ENCODE measurements around the gene CCNB2. TPM values are rescaled to one million over a fixed set of nuclear protein-coding genes. Genes with fewer than 3 reads are reported as not detected.

The CCNB2 gene
- total and polyA plus RNA-seq, 4 donors: 1.5 to 5.1 (median 2.2) TPM

DNA sequence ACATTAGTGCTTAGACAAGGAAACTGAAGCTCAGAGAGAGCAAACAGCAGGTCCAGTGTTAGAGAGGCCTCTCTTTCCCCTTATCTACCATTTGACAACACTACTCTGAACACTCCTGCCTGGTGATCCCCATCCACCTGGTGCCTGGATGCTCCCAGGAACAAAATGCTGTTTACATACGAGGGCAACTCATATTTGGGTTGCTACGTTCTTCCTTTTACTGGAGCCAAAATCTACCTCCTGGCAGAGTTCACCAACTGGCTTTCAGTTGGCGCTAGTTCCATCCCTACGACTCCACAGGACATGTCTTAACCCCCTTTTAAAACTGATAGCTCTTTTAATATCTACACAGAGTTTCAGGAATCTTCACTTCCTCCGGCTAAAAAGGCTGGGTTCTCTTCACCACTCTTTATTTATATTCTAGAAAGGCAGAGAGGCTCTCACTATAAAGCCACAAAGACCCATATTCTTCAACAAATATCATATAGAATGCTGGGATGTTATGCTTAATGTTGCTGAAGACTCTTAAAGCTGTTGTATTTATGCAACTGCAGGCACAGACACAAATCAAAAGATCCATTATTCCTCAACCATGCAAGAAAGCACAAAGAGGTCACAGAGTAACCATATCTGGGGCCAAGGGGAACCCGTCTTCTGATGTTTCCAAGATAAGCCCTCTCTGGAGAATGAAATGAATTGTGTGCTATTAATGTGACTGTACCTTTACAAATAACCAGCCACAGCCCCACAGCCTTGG, 47.9 kb downstream of the CCNB2 start:
- no peaks in the 10 kb centered on the region for H3K27me3 ChIP-seq (ENCODE audit: control insufficient read depth in 3 of 3, insufficient read depth in 3 of 3, low read length in 2 of 3)
- H3K9ac ChIP-seq (ENCODE audit: insufficient read depth in 1 of 2, low read length in 2 of 2): no peak overlapping the region
- DNase-seq (no peak), ATAC-seq (ENCODE audit: insufficient read depth, low FRiP score) (no peak)
- no peak overlapping the region for H3K27ac ChIP-seq (ENCODE audit: low read depth in 1 of 2, low read length in 1 of 2)
- 95 to 97% methylated on average over 6 of the region's 6 CpGs for WGBS, 2 donors
- H3K9me3 ChIP-seq (ENCODE audit: control insufficient read depth in 4 of 4, insufficient read depth in 3 of 4, low read length in 3 of 4): no peaks in the 10 kb centered on the region
- no peak overlapping the region for H3K4me3 ChIP-seq
- no peaks in the 10 kb centered on the region for H3K4me1 ChIP-seq (ENCODE audit: control insufficient read depth in 5 of 5, insufficient read depth in 5 of 5, low read length in 5 of 5)
- peaks cover 2 to 27% (median 12%) of the 10 kb centered on the region in 4 donors for H3K36me3 ChIP-seq (ENCODE audit: control insufficient read depth in 4 of 4, insufficient read depth in 4 of 4, low read length in 4 of 4)
- TF ChIP-seq, protein P1, sequence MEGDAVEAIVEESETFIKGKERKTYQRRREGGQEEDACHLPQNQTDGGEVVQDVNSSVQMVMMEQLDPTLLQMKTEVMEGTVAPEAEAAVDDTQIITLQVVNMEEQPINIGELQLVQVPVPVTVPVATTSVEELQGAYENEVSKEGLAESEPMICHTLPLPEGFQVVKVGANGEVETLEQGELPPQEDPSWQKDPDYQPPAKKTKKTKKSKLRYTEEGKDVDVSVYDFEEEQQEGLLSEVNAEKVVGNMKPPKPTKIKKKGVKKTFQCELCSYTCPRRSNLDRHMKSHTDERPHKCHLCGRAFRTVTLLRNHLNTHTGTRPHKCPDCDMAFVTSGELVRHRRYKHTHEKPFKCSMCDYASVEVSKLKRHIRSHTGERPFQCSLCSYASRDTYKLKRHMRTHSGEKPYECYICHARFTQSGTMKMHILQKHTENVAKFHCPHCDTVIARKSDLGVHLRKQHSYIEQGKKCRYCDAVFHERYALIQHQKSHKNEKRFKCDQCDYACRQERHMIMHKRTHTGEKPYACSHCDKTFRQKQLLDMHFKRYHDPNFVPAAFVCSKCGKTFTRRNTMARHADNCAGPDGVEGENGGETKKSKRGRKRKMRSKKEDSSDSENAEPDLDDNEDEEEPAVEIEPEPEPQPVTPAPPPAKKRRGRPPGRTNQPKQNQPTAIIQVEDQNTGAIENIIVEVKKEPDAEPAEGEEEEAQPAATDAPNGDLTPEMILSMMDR (IDR thresholded peaks at IDR 0.05; ENCODE audit: control extremely low read depth, extremely low read depth): no peak

DNA sequence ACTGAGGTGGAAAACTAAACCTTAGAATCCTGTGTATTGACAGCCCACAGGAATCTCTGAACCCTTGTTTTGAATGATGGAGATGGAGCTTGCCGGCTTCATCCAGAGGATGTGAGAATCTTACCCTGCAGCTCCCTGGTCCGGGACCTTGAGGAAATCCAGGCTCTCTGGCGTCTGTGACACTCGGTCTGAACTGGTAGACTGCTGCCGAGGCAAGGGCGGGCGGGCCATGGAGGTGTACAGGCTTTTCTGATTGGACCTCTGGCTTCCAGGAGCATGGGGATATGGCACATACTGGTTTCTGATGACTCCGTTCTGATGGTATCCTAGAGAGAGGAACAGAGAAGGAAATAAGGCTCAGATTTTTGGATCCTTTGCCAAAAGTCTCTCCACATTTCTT, 48.5 kb downstream of the CCNB2 start:
- no peaks in the 10 kb centered on the region for H3K9me3 ChIP-seq (ENCODE audit: control insufficient read depth in 4 of 4, insufficient read depth in 3 of 4, low read length in 3 of 4)
- DNase-seq (no peak), ATAC-seq (ENCODE audit: insufficient read depth, low FRiP score) (no peak)
- H3K27me3 ChIP-seq (ENCODE audit: control insufficient read depth in 3 of 3, insufficient read depth in 3 of 3, low read length in 2 of 3): no peaks in the 10 kb centered on the region
- peaks cover 2 to 27% (median 14%) of the 10 kb centered on the region in 4 donors for H3K36me3 ChIP-seq (ENCODE audit: control insufficient read depth in 4 of 4, insufficient read depth in 4 of 4, low read length in 4 of 4)
- no peak overlapping the region for H3K9ac ChIP-seq (ENCODE audit: insufficient read depth in 1 of 2, low read length in 2 of 2)
- TF ChIP-seq, protein P1 (IDR thresholded peaks at IDR 0.05; ENCODE audit: control extremely low read depth, extremely low read depth): no peak
- 96 to 97% methylated on average over 8 of the region's 8 CpGs for WGBS, 2 donors
- H3K4me3 ChIP-seq: no peak overlapping the region
- no peak overlapping the region for H3K27ac ChIP-seq (ENCODE audit: low read depth in 1 of 2, low read length in 1 of 2)
- H3K4me1 ChIP-seq (ENCODE audit: control insufficient read depth in 5 of 5, insufficient read depth in 5 of 5, low read length in 5 of 5): peaks cover 0 to 2% (median 0%) of the 10 kb centered on the region in 5 donors

DNA sequence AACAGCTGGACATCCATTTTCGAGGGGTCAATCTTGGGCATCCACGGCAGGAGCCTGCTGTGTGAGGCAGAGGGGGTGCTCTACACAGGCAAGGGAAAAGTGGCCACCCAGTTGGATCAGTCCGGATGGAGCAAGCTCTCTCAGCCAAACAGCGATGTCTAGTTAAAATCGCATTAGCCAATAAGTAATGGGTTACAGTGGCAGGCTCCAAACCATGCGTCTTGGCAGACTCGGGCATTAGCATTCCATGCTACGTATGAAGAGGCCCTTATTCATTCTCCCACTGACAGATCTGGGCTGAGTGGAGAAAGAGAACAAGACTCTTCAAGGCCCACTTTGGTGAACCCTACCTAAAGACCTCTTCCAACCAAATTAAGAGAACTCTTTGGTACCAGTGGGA, 49.3 kb downstream of the CCNB2 start:
- WGBS, 2 donors: 79 to 94% methylated on average over 8 of the region's 8 CpGs
- Histone ChIP-seq H3K27ac (ENCODE audit: low read depth in 1 of 2, low read length in 1 of 2) (no peak overlapping the region), H3K4me1 (ENCODE audit: control insufficient read depth in 5 of 5, insufficient read depth in 5 of 5, low read length in 5 of 5) (peaks cover 0 to 10% (median 0%) of the 10 kb centered on the region in 5 donors), H3K27me3 (ENCODE audit: control insufficient read depth in 3 of 3, insufficient read depth in 3 of 3, low read length in 2 of 3) (no peaks in the 10 kb centered on the region), H3K36me3 (ENCODE audit: control insufficient read depth in 4 of 4, insufficient read depth in 4 of 4, low read length in 4 of 4) (peaks cover 2 to 30% (median 15%) of the 10 kb centered on the region in 4 donors), H3K9ac (ENCODE audit: insufficient read depth in 1 of 2, low read length in 2 of 2) (no peak overlapping the region), H3K9me3 (ENCODE audit: control insufficient read depth in 4 of 4, insufficient read depth in 3 of 4, low read length in 3 of 4) (no peaks in the 10 kb centered on the region), H3K4me3 (no peak overlapping the region)
- ATAC-seq (ENCODE audit: insufficient read depth, low FRiP score) (no peak), DNase-seq (no peak)
- TF ChIP-seq, protein P1 (IDR thresholded peaks at IDR 0.05; ENCODE audit: control extremely low read depth, extremely low read depth): no peak
